Natural killer cell treated with Interleukin-12 subunit alpha and Interleukin-12 subunit beta and Interleukin-15 and Interleukin-18, amount 100 ng/mL, for 72 hours (primary cell): ENCODE measurements around the gene SLC29A2. TPM values are rescaled to one million over a fixed set of nuclear protein-coding genes. Genes with fewer than 3 reads are reported as not detected.

Source experiments
- total RNA-seq, 2 donors: library from RNA; stranded (reverse); gene quantifications; one replicate each; pipeline ENCODE4 v1.2.3, GENCODE V29; 2022

Gene SLC29A2
- total RNA-seq, 2 donors from 2014 or later: 2.4 to 13.6 TPM

Other genes with a start within 250 kb of the SLC29A2 start
- gene KLC2, start 114.1 kb downstream of the SLC29A2 start, total RNA-seq: 10 to 100 TPM; 38.0 to 77.2 TPM
- 100 to 1,000 TPM; 139 to 146 TPM for gene RAB1B, start 103.1 kb downstream of the SLC29A2 start, total RNA-seq
- 1 to 10 TPM; 1.2 to 2.6 TPM for gene CNIH2, start 93.6 kb downstream of the SLC29A2 start, total RNA-seq
- gene YIF1A, start 82.6 kb downstream of the SLC29A2 start, total RNA-seq: 10 to 100 TPM; 62.7 to 76.1 TPM
- gene TMEM151A, start 79.9 kb downstream of the SLC29A2 start, total RNA-seq: not detected
- gene CD248, start 54.7 kb downstream of the SLC29A2 start, total RNA-seq: under 1 TPM; 0.10 to 0.59 TPM
- gene RIN1, start 35.3 kb downstream of the SLC29A2 start, total RNA-seq: 1 to 10 TPM in 1 of 2 donors, under 1 TPM in 1; 0.43 to 2.1 TPM
- 10 to 100 TPM; 53.2 to 64.5 TPM for gene BRMS1, start 26.7 kb downstream of the SLC29A2 start, total RNA-seq
- 1 to 10 TPM; 3.5 to 5.4 TPM for gene B4GAT1, start 24.1 kb downstream of the SLC29A2 start, total RNA-seq
- not detected for gene NPAS4, start 49.3 kb upstream of the SLC29A2 start, total RNA-seq
- gene MRPL11, start 67.1 kb upstream of the SLC29A2 start, total RNA-seq: 100 to 1,000 TPM in 1 of 2 donors, 10 to 100 TPM in 1; 58.7 to 112 TPM
- gene PELI3, start 95.1 kb upstream of the SLC29A2 start, total RNA-seq: 1 to 10 TPM; 5.4 to 6.0 TPM
- 100 to 1,000 TPM in 1 of 2 donors, 10 to 100 TPM in 1; 77.4 to 122 TPM for gene DPP3, start 108.7 kb upstream of the SLC29A2 start, total RNA-seq
- 10 to 100 TPM; 20.5 to 21.7 TPM for gene BBS1, start 138.9 kb upstream of the SLC29A2 start, total RNA-seq
- 10 to 100 TPM; 15.9 to 19.5 TPM for gene ZDHHC24, start 174.3 kb upstream of the SLC29A2 start, total RNA-seq
- under 1 TPM; 0.12 to 0.73 TPM for gene ACTN3, start 175.1 kb upstream of the SLC29A2 start, total RNA-seq
- gene CTSF, start 196.8 kb upstream of the SLC29A2 start, total RNA-seq: 1 to 10 TPM; 2.7 to 3.8 TPM
- not detected for gene CCDC87, start 221.3 kb upstream of the SLC29A2 start, total RNA-seq
- 10 to 100 TPM; 29.0 to 31.0 TPM for gene CCS, start 221.4 kb upstream of the SLC29A2 start, total RNA-seq
- 100 to 1,000 TPM; 122 to 201 TPM for gene RBM14, start 244.9 kb upstream of the SLC29A2 start, total RNA-seq